Upper lobe of left lung (tissue), 4 donors: ENCODE results near the gene NPRL2.

ENCODE experiments used
- CTCF ChIP-seq, 6 experiments: fragments of 450-650 bp in 4 of 6; fragments of 200-600 bp in 2 of 6; sonication (generic) in 2 of 6; IDR thresholded peaks; one replicate each; pipeline ENCODE4 v1.5.1; 2016 to 2019; ENCODE audit warnings: antibody characterized with exemption in 6 of 6
- POLR2AphosphoS5 ChIP-seq, 2 donors: sonication (generic); formaldehyde crosslinking; IDR thresholded peaks; one replicate each; pipeline ENCODE4 v1.5.1; 2017; ENCODE audit warnings: antibody characterized with exemption in 2 of 2

- TF ChIP-seq CTCF (IDR thresholded peaks at IDR 0.05) (no peak), POLR2AphosphoS5 (IDR thresholded peaks at IDR 0.05) (no peak)
Measured at GRCh38 chr3:50314816-50315215, 35.8 kb downstream of the NPRL2 start.
